Activated naive CD4-positive, alpha-beta T cell treated with anti-CD3 and anti-CD28 coated beads, Interleukin-2, amount 50 U/mL, for 72 hours (primary cell): Measurements from ENCODE around the gene RAB11FIP4. TPM values are rescaled to one million over a fixed set of nuclear protein-coding genes. Genes with fewer than 3 reads are reported as not detected.

Source experiments
- ATAC-seq, 2 donors: fragments of 150-1000 bp; cut with Tn5 transposase; 2 replicates each; pipeline ENCODE4 v1.10.0; 2021; ENCODE audit warnings: mild to moderate bottlenecking in 2 of 2, moderate library complexity in 2 of 2
- DNase-seq, 2 donors: peaks; one replicate each; pipeline ENCODE4 v3.0.0; 2021 to 2022; ENCODE audit warnings: low spot score in 2 of 2
- H3K27ac Mint-ChIP-seq, 2 donors: one replicate each; pipeline ENCODE4 v1.8.0; 2022; ENCODE audit warnings: mild to moderate bottlenecking in 2 of 2, mixed read lengths in 2 of 2
- H3K36me3 Mint-ChIP-seq, 2 donors: one replicate each; pipeline ENCODE4 v1.8.0; 2022; ENCODE audit warnings: mixed read lengths in 2 of 2
- H3K9me3 Mint-ChIP-seq, 2 donors: one replicate each; pipeline ENCODE4 v1.8.0; 2022; ENCODE audit warnings: mixed read lengths in 2 of 2
- total RNA-seq, 2 donors: library from RNA; stranded (reverse); gene quantifications; one replicate each; pipeline ENCODE4 v1.2.3, GENCODE V29; 2022

Gene RAB11FIP4
- total RNA-seq, 2 donors from 2014 or later, result 22.5 to 39.0 TPM

- no peak overlapping the region for H3K27ac Mint-ChIP-seq
- H3K36me3 Mint-ChIP-seq, result no peaks in the 10 kb centered on the region
- DNase-seq, result no peak
- ATAC-seq, result no peak
- no peaks in the 10 kb centered on the region for H3K9me3 Mint-ChIP-seq
These were observed 25.0 kb downstream of the RAB11FIP4 start for GRCh38 chr17:31416503-31416923.

GRCh38 chr17:31417051-31417792, 25.7 kb downstream of the RAB11FIP4 start:
- Mint-ChIP-seq H3K27ac (no peak overlapping the region), H3K36me3 (no peaks in the 10 kb centered on the region), H3K9me3 (no peaks in the 10 kb centered on the region)
- DNase-seq, result no peak
- no peak for ATAC-seq

GRCh38 chr17:31418773-31419350, 27.4 kb downstream of the RAB11FIP4 start:
- ATAC-seq, result no peak
- peak overlapping the region in 1 of 2 donors; percentile 22 for H3K27ac Mint-ChIP-seq
- peaks cover 0 to 6% of the 10 kb centered on the region in 2 donors for H3K36me3 Mint-ChIP-seq
- no peak for DNase-seq
- peaks cover 0 to 5% of the 10 kb centered on the region in 2 donors for H3K9me3 Mint-ChIP-seq

- DNase-seq, result no peak
- peaks cover 0 to 6% of the 10 kb centered on the region in 2 donors for H3K36me3 Mint-ChIP-seq
- H3K9me3 Mint-ChIP-seq, result peaks cover 0 to 5% of the 10 kb centered on the region in 2 donors
- ATAC-seq, result no peak
- H3K27ac Mint-ChIP-seq, result no peak overlapping the region
These were observed 31.0 kb downstream of the RAB11FIP4 start for GRCh38 chr17:31422443-31422842.

- peaks cover 0 to 5% of the 10 kb centered on the region in 2 donors for H3K9me3 Mint-ChIP-seq
- no peak for ATAC-seq
- DNase-seq, result no peak
- H3K36me3 Mint-ChIP-seq, result peaks cover 0 to 6% of the 10 kb centered on the region in 2 donors
- H3K27ac Mint-ChIP-seq, result no peak overlapping the region
These were observed 33.4 kb downstream of the RAB11FIP4 start for GRCh38 chr17:31424944-31425281.

GRCh38 chr17:31425282-31426040, 34.0 kb downstream of the RAB11FIP4 start:
- no peak overlapping the region for H3K27ac Mint-ChIP-seq

GRCh38 chr17:31427684-31428083, 36.2 kb downstream of the RAB11FIP4 start:
- Mint-ChIP-seq H3K27ac (no peak overlapping the region), H3K36me3 (peaks cover 0 to 6% of the 10 kb centered on the region in 2 donors), H3K9me3 (peaks cover 0 to 5% of the 10 kb centered on the region in 2 donors)
- ATAC-seq (no peak), DNase-seq (no peak)

More at GRCh38 chr17:31425282-31426040, 34.0 kb downstream of the RAB11FIP4 start:
- DNase-seq, result no peak
- H3K9me3 Mint-ChIP-seq, result peaks cover 0 to 5% of the 10 kb centered on the region in 2 donors
- no peak for ATAC-seq
- peaks cover 0 to 6% of the 10 kb centered on the region in 2 donors for H3K36me3 Mint-ChIP-seq

- ATAC-seq (no peak), DNase-seq (no peak)
- H3K27ac Mint-ChIP-seq, result no peak overlapping the region
- H3K9me3 Mint-ChIP-seq, result peaks cover 0 to 4% of the 10 kb centered on the region in 2 donors
- peaks cover 0 to 5% of the 10 kb centered on the region in 2 donors for H3K36me3 Mint-ChIP-seq
These were observed 36.6 kb downstream of the RAB11FIP4 start for GRCh38 chr17:31428111-31428510.

- Mint-ChIP-seq H3K36me3 (peaks cover 0 to under 1% of the 10 kb centered on the region in 2 donors), H3K9me3 (peaks cover 0 to under 1% of the 10 kb centered on the region in 2 donors), H3K27ac (no peak overlapping the region)
- DNase-seq (no peak), ATAC-seq (no peak)
These were observed 37.0 kb downstream of the RAB11FIP4 start for GRCh38 chr17:31428512-31428911.

- peak overlapping the region in 1 of 2 donors; percentile 35 for H3K27ac Mint-ChIP-seq
- ATAC-seq (no peak), DNase-seq (no peak)
- H3K36me3 Mint-ChIP-seq, result no peaks in the 10 kb centered on the region
- H3K9me3 Mint-ChIP-seq, result no peaks in the 10 kb centered on the region
These were observed 39.8 kb downstream of the RAB11FIP4 start for GRCh38 chr17:31431098-31431851.

- no peaks in the 10 kb centered on the region for H3K36me3 Mint-ChIP-seq
- no peak for ATAC-seq
- DNase-seq, result no peak
- H3K9me3 Mint-ChIP-seq, result no peaks in the 10 kb centered on the region
- peak overlapping the region in 1 of 2 donors; percentile 42 for H3K27ac Mint-ChIP-seq
These were observed 40.6 kb downstream of the RAB11FIP4 start for GRCh38 chr17:31431852-31432658.

- peak overlapping the region in 1 of 2 donors; percentile 42 for H3K27ac Mint-ChIP-seq
- DNase-seq (no peak), ATAC-seq (peak; percentile 65 to 72)
- H3K9me3 Mint-ChIP-seq, result no peaks in the 10 kb centered on the region
- H3K36me3 Mint-ChIP-seq, result no peaks in the 10 kb centered on the region
These were observed 41.8 kb downstream of the RAB11FIP4 start for GRCh38 chr17:31433091-31433790.

- Mint-ChIP-seq H3K9me3 (no peaks in the 10 kb centered on the region), H3K27ac (no peak overlapping the region), H3K36me3 (no peaks in the 10 kb centered on the region)
- DNase-seq (no peak), ATAC-seq (no peak)
These were observed 42.6 kb downstream of the RAB11FIP4 start for GRCh38 chr17:31433811-31434726.

- H3K9me3 Mint-ChIP-seq, result no peaks in the 10 kb centered on the region
These were observed 43.2 kb downstream of the RAB11FIP4 start for GRCh38 chr17:31434727-31435050.

GRCh38 chr17:31435581-31435980, 44.1 kb downstream of the RAB11FIP4 start:
- Mint-ChIP-seq H3K36me3 (no peaks in the 10 kb centered on the region), H3K9me3 (no peaks in the 10 kb centered on the region), H3K27ac (no peak overlapping the region)
- ATAC-seq (no peak), DNase-seq (no peak)

More at GRCh38 chr17:31434727-31435050, 43.2 kb downstream of the RAB11FIP4 start:
- DNase-seq (no peak), ATAC-seq (no peak)
- H3K36me3 Mint-ChIP-seq, result no peaks in the 10 kb centered on the region
- no peak overlapping the region for H3K27ac Mint-ChIP-seq
